Measurements from ENCODE around the gene RPL12.

RPL12 gene

GRCh38 chr9:127404631-127405030, 46.6 kb downstream of the RPL12 start:
- DNase-seq (ENCODE audit: low read depth in 2 of 2): no peak

- no peak for DNase-seq (ENCODE audit: low read depth in 2 of 2)
Observed at GRCh38 chr9:127403507-127404192, 47.6 kb downstream of the RPL12 start.

- no peak for DNase-seq (ENCODE audit: low read depth in 2 of 2)
Observed at GRCh38 chr9:127402401-127403090, 48.7 kb downstream of the RPL12 start.

- DNase-seq (ENCODE audit: low read depth in 2 of 2): no peak
Observed at GRCh38 chr9:127399736-127400269, 51.4 kb downstream of the RPL12 start.

GRCh38 chr9:127398715-127399400, 52.3 kb downstream of the RPL12 start:
- no peak for DNase-seq (ENCODE audit: low read depth in 2 of 2)

GRCh38 chr9:127398275-127398647, 52.9 kb downstream of the RPL12 start:
- DNase-seq (ENCODE audit: low read depth in 2 of 2): no peak
